ENCODE measurements around the gene CBR4.
"Not testable (repeated sequence)": the region's sequence is repeated elsewhere in the genome, so short reads cannot be mapped to it uniquely, and the experiment has no call there.

CBR4 gene

DNA sequence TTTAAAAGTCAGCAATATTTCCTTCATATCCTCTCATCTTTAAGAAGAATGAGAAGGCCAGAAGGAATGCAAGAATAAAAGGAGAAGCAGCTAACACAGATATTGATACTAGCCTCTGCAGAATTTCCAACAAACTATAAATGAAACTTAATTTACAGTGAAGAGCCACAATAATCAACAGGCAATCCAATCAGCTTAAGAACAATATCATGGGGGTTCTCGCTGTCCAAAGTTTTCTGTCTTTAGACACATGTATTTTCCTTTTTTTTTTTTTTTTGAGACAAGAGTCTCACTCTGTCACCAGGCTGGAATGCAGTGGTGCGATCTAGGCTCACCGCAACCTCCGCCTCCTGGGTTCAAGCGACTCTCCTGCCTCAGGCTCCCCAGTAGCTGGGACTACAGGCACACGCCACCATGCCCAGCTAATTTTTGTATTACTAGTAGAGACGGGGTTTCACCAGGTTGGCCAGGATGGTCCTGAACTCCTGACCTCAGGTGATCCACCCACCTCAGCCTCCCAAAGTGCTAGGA, 17.0 kb downstream of the CBR4 start:
- not testable (repeated sequence) for DNase-seq

DNA sequence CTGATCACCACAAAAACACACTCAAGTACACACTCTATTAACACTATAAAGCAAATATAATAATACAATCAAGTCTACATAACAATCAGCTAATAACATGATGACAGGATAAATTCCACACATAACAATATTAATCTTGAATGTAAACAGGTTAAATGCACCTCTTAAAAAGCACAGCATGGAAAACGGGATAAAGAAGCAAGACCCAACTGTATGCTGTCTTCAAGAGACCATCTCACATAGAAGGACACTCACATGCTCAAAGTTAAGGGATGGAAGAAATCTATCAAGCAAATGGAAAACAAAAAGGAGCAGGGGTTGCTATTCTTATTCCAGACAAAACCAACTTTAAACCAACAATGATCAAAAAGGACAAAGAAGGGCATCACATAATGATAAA, 28.1 kb downstream of the CBR4 start:
- no peak for DNase-seq

DNA sequence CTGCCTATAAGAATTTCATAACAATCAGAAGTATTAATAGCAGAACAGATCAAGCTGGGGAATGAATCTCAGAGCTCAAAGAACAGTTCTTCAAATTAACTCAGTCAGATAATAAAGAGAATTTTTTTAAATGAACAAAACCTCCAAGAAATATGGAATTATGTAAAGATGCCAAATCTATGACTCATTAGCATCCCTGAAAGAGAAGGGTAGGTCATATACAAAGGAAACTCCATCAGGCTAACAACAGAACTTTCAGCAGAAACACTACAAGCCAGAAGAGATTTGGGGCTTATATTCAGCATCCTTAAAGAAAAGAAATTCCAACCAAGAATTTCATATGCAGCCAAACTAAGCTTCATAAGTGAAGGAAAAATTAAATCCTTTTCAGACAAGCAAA, 28.6 kb downstream of the CBR4 start:
- no peak for DNase-seq

DNA sequence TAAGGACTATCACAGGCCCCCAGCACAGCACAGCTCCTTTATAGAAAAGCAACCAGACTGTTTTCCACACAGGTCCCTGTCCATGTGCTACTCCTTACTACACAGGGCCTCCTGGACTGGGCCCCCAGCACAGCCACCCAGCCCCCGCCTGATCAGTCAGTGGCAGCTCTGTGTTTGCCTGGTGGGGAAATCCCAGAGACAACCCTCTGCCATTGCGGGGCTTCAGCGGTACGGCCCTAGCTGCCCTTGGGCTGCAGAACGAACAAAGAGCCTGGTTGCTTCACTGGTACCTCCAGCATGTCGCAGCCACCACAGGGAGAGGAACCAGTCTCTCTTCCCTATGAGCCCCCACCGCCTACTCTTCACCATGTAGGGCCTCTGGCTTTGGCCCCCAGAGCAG, 30.7 kb downstream of the CBR4 start:
- no peak for DNase-seq

DNA sequence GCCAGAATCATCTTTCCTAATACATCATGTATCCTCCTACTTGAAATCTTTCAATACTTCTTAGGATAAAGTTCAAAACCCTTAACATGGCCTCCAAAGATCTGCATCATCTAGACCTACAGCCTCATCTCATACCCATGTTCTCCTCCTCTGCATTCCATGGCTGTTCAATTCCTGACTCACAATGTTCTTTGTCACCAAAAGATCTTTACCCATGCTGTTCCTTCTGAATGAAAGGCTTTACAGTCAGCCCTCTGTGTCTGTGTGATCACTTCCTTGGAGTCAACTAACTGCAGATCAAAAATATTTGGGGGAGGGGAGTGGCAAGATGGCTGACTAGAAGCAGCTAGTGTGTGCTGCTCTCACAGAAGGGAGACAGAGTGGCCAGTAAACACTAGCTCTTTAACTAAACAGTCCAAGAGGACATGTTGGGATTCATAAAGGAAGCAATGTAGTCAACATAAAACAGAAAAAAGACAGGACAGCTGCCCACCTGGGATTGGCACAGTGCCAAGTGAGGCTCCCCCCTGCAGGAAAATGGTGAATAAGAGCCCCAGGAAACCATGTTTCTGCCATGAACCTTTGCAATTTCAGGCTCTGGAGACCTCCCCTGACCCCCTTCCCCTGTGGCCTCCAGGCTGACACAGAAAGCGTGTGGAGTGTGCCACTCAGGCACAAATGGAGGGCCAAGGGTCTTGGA, 31.9 kb downstream of the CBR4 start:
- no peak for DNase-seq

DNA sequence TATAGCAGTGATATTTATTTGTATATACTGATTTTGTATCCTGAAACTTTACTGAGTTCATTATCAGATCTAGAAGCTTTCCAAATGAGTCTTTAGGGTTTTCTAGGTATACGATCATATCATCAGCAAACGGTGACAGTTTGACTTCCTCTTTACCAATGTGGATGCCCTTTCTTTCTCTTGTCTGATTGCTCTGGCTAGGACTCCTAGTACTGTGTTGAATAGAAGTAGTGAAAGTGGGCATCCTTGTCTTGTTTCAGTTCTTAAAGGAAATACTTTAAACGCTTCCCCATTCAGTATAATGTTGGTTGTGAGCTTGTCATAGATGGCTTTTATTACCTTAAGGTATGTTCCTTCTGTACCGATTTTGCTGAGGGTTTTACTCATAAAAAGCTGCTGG, 37.5 kb downstream of the CBR4 start:
- no peak for DNase-seq

DNA sequence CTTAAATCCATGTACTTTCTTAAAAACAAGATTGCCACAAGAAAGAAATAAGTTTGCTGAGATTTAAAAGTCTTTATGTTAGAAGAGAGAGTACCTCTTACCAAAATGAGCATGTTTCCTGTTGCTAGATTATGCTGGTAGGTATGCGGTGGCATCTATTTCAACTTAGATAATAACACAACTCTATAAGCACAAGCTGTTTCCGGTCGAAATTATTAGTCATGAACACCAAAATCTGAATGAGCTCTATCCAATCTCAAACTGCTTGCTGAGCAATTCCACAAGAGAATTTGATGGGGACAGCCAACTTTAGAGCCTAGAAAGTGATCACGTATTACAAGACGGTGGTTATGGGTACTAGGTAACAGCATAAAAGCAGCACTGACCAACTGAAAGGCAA, 49.3 kb downstream of the CBR4 start:
- no peak for DNase-seq

DNA sequence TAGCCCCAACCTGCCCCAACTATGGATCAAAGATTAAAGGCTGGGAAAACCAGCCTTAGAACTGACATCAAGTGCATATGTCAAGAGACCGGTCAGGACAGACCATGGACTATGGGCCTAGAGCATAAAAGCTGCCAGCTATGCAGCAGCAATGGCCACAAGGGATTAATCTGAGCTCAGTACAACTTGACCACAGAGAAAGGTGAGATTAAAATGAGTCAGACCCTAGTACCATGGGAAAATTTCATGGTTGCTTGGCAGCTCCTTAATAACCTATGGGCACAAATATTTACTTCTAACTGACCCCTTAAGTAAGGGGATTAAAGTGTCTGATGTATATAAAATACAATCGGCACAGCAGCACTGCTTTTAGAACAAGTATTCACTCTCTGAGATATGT, 54.4 kb downstream of the CBR4 start:
- no peak for DNase-seq

DNA sequence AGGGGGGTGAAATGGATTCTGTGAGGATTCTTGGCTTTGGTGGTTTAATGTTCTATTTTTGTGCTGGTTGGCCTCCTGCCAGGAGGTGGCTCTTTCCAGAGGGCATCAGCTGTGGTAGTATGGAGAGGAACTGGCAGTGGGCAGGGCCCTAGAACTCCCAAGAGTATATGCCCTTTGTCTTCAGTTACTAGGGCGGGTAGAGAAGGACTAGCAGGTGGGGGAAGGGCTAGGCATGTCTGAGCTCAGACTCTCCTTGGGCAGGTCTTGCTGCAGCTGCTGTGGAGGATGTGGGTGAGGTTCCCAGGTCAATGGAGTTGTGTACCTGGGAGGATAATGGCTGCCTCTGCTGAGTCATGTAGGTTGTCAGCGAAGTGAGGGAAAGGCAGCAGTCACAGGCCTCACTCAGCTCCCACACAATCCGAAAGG, 57.2 kb downstream of the CBR4 start:
- DNase-seq: not testable (repeated sequence)

DNA sequence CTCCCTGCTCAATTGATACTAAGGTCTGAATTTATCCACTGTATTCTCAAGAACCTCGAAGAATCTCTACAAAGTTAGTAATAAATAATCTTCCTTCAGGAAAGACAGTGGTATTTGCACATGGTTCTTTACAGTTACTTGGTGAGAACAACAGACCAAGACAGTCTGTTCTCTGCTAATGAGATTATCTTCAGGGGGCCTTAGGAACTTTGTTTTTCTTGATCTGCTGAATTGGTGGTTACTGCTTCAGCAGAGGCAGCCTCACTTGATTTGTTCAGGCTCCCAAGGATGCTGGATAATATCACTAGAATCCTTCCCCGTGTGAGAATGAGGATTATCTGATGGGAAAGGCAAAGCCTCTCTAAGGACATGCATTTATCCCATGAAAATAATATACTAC, 64.8 kb downstream of the CBR4 start:
- DNase-seq: no peak

DNA sequence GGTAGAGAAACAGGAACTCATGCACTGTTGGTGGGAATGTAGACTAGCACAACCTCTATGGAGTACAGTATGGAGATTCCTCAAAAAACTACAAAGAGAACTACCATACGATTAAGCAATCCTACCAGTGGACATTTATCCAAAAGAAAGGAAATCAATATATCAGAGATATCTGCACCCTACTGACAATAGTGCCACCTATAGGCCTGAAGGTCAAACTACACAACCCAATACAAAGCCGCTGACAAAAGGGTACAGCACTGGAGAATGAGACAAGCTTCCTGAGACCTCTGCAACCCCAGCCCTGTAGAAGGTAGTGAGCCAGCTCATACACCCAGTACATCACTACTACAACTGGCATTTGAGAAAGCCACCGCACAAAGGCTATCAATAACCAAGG, 67.1 kb downstream of the CBR4 start:
- DNase-seq: no peak

Data from activated CD4-positive, alpha-beta T cell treated with anti-CD3 and anti-CD28 coated beads for 1 hour (primary cell).